ENCODE results near the gene ZNF346. TPM values are rescaled to one million over a fixed set of nuclear protein-coding genes. Genes with fewer than 3 reads are reported as not detected.

The ZNF346 gene
- total RNA-seq, 4 donors from 2014 or later = 8.4 to 21.6 (median 16.3) TPM

GRCh38 chr5:177065491-177065890, 43.0 kb downstream of the ZNF346 start:
- DNase-seq (ENCODE audit: low spot score in 2 of 2) = no peak
- no peak for TF ChIP-seq POLR2A (IDR thresholded peaks at IDR 0.05)
- no peak for TF ChIP-seq CTCF (IDR thresholded peaks at IDR 0.05)
- intact Hi-C loops (cut with DNase I; ENCODE audit: low total_unique reads) = no loop called here
- no peak overlapping the region for H3K4me3 ChIP-seq (ENCODE audit: low read depth, poor library complexity, severe bottlenecking)
- WGBS, 2 donors = 86 to 87% methylated on average over 6 of the region's 6 CpGs

GRCh38 chr5:177066224-177066623, 43.7 kb downstream of the ZNF346 start:
- 97% methylated on average over 2 of the region's 2 CpGs for WGBS, 2 donors
- no peak overlapping the region for H3K4me3 ChIP-seq (ENCODE audit: low read depth, poor library complexity, severe bottlenecking)
- intact Hi-C loops (cut with DNase I; ENCODE audit: low total_unique reads) = no loop called here
- no peak for DNase-seq (ENCODE audit: low spot score in 2 of 2)
- TF ChIP-seq POLR2A (IDR thresholded peaks at IDR 0.05) (no peak), CTCF (IDR thresholded peaks at IDR 0.05) (no peak)

GRCh38 chr5:177067503-177067902, 45.0 kb downstream of the ZNF346 start:
- no peak overlapping the region for H3K4me3 ChIP-seq (ENCODE audit: low read depth, poor library complexity, severe bottlenecking)
- intact Hi-C loops (cut with DNase I; ENCODE audit: low total_unique reads) = no loop called here
- TF ChIP-seq POLR2A (IDR thresholded peaks at IDR 0.05) = no peak
- no peak for TF ChIP-seq CTCF (IDR thresholded peaks at IDR 0.05)
- DNase-seq (ENCODE audit: low spot score in 2 of 2) = no peak
- WGBS, 2 donors = 94 to 96% methylated on average over 5 of the region's 5 CpGs

GRCh38 chr5:177070536-177071191, 48.2 kb downstream of the ZNF346 start:
- no peak overlapping the region for H3K4me3 ChIP-seq (ENCODE audit: low read depth, poor library complexity, severe bottlenecking)
- no peak for TF ChIP-seq CTCF (IDR thresholded peaks at IDR 0.05)
- TF ChIP-seq POLR2A (IDR thresholded peaks at IDR 0.05) = no peak
- WGBS, 2 donors = 93 to 97% methylated on average over 6 of the region's 6 CpGs
- intact Hi-C loops (cut with DNase I; ENCODE audit: low total_unique reads) = no loop called here
- DNase-seq (ENCODE audit: low spot score in 2 of 2) = no peak

- intact Hi-C loops (cut with DNase I; ENCODE audit: low total_unique reads) = no loop called here
- no peak for TF ChIP-seq POLR2A (IDR thresholded peaks at IDR 0.05)
- no peak for TF ChIP-seq CTCF (IDR thresholded peaks at IDR 0.05)
- peak in 1 of 2 donors; percentile 83 for DNase-seq (ENCODE audit: low spot score in 2 of 2)
- 17 to 20% methylated on average over 6 of the region's 6 CpGs for WGBS, 2 donors
- H3K4me3 ChIP-seq (ENCODE audit: low read depth, poor library complexity, severe bottlenecking) = no peak overlapping the region
Observed at GRCh38 chr5:177071666-177072385, 49.3 kb downstream of the ZNF346 start.

Measured in lower leg skin (tissue), 4 donors.